WTC11 (cell line): ENCODE measurements around the gene CD247.

ENCODE experiments used
- CREM ChIP-seq: sonication (generic); formaldehyde crosslinking; IDR thresholded peaks from 2 replicates; pipeline ENCODE4 v1.8.1; 2022; ENCODE audit warnings: mild to moderate bottlenecking, missing genetic modification reagents, moderate library complexity
- JUN ChIP-seq: sonication (generic); formaldehyde crosslinking; IDR thresholded peaks from 2 replicates; pipeline ENCODE4 v1.8.0; 2023; ENCODE audit warnings: mild to moderate bottlenecking, missing genetic modification reagents
- NR2C2 ChIP-seq: sonication (generic); formaldehyde crosslinking; IDR thresholded peaks from 2 replicates; pipeline ENCODE4 v1.8.0; 2022; ENCODE audit warnings: mild to moderate bottlenecking, missing genetic modification reagents
- SMAD3 ChIP-seq: sonication (generic); formaldehyde crosslinking; IDR thresholded peaks from 2 replicates; pipeline ENCODE4 v1.8.0; 2022; ENCODE audit warnings: missing genetic modification reagents, mild to moderate bottlenecking, borderline replicate concordance
- ZNF232 ChIP-seq: sonication (generic); formaldehyde crosslinking; IDR thresholded peaks from 2 replicates; pipeline ENCODE4 v1.8.0; 2022; ENCODE audit warnings: mild to moderate bottlenecking, missing genetic modification reagents
- TF ChIP-seq, protein P1 (sequence below): fragments of 200-600 bp; IDR thresholded peaks from 2 replicates; pipeline ENCODE4 v1.8.0; 2022; ENCODE audit warnings: antibody characterized with exemption
- TF ChIP-seq, protein P2 (sequence below): sonication (generic); formaldehyde crosslinking; IDR thresholded peaks from 2 replicates; pipeline ENCODE4 v1.8.1; 2023; ENCODE audit warnings: mild to moderate bottlenecking, missing genetic modification reagents, borderline replicate concordance
- TF ChIP-seq, protein P3 (sequence below): sonication (generic); formaldehyde crosslinking; conservative IDR thresholded peaks from 2 replicates; pipeline ENCODE4 v1.8.1; 2022; ENCODE audit warnings: mild to moderate bottlenecking, missing genetic modification reagents
- TF ChIP-seq, protein P4 (sequence below): sonication (generic); formaldehyde crosslinking; IDR thresholded peaks from 2 replicates; pipeline ENCODE4 v1.8.0; 2022; ENCODE audit warnings: mild to moderate bottlenecking, missing genetic modification reagents

DNA sequence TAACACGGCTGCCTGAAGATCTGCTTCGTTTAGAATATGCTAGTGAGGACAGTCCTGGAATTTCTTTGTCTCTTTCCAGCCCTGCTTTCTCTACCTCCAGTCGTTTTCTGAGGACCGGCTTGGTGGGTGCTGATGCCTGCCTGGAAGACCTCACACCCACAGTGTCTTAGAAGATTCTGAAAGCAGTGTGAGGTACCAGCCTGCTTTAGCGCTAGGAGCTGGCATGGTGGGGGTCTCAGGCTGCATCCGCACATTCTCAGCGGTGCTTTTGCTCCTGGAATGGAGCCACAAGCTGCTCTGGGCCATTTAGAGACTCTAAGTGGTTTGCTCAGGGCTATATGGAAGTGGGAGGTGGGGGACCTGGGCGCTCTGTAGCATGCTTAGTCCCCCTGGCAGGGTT lies 61.4 kb downstream of the CD247 start:
- TF ChIP-seq, protein P1, sequence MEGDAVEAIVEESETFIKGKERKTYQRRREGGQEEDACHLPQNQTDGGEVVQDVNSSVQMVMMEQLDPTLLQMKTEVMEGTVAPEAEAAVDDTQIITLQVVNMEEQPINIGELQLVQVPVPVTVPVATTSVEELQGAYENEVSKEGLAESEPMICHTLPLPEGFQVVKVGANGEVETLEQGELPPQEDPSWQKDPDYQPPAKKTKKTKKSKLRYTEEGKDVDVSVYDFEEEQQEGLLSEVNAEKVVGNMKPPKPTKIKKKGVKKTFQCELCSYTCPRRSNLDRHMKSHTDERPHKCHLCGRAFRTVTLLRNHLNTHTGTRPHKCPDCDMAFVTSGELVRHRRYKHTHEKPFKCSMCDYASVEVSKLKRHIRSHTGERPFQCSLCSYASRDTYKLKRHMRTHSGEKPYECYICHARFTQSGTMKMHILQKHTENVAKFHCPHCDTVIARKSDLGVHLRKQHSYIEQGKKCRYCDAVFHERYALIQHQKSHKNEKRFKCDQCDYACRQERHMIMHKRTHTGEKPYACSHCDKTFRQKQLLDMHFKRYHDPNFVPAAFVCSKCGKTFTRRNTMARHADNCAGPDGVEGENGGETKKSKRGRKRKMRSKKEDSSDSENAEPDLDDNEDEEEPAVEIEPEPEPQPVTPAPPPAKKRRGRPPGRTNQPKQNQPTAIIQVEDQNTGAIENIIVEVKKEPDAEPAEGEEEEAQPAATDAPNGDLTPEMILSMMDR = no peak
- TF ChIP-seq JUN = no peak
- no peak for TF ChIP-seq SMAD3 (CRISPR knock-in tag)
- TF ChIP-seq, protein P2, sequence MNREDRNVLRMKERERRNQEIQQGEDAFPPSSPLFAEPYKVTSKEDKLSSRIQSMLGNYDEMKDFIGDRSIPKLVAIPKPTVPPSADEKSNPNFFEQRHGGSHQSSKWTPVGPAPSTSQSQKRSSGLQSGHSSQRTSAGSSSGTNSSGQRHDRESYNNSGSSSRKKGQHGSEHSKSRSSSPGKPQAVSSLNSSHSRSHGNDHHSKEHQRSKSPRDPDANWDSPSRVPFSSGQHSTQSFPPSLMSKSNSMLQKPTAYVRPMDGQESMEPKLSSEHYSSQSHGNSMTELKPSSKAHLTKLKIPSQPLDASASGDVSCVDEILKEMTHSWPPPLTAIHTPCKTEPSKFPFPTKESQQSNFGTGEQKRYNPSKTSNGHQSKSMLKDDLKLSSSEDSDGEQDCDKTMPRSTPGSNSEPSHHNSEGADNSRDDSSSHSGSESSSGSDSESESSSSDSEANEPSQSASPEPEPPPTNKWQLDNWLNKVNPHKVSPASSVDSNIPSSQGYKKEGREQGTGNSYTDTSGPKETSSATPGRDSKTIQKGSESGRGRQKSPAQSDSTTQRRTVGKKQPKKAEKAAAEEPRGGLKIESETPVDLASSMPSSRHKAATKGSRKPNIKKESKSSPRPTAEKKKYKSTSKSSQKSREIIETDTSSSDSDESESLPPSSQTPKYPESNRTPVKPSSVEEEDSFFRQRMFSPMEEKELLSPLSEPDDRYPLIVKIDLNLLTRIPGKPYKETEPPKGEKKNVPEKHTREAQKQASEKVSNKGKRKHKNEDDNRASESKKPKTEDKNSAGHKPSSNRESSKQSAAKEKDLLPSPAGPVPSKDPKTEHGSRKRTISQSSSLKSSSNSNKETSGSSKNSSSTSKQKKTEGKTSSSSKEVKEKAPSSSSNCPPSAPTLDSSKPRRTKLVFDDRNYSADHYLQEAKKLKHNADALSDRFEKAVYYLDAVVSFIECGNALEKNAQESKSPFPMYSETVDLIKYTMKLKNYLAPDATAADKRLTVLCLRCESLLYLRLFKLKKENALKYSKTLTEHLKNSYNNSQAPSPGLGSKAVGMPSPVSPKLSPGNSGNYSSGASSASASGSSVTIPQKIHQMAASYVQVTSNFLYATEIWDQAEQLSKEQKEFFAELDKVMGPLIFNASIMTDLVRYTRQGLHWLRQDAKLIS (CRISPR knock-in tag) = no peak
- TF ChIP-seq ZNF232 (CRISPR knock-in tag) = no peak
- TF ChIP-seq, protein P3, sequence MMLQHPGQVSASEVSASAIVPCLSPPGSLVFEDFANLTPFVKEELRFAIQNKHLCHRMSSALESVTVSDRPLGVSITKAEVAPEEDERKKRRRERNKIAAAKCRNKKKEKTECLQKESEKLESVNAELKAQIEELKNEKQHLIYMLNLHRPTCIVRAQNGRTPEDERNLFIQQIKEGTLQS (CRISPR knock-in tag) = no peak
- no peak for TF ChIP-seq CREM (CRISPR knock-in tag)
- TF ChIP-seq NR2C2 (CRISPR knock-in tag) = no peak
- TF ChIP-seq, protein P4, sequence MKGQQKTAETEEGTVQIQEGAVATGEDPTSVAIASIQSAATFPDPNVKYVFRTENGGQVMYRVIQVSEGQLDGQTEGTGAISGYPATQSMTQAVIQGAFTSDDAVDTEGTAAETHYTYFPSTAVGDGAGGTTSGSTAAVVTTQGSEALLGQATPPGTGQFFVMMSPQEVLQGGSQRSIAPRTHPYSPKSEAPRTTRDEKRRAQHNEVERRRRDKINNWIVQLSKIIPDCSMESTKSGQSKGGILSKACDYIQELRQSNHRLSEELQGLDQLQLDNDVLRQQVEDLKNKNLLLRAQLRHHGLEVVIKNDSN (CRISPR knock-in tag) = no peak
